Measurements from ENCODE around the gene LOXHD1.

DNA sequence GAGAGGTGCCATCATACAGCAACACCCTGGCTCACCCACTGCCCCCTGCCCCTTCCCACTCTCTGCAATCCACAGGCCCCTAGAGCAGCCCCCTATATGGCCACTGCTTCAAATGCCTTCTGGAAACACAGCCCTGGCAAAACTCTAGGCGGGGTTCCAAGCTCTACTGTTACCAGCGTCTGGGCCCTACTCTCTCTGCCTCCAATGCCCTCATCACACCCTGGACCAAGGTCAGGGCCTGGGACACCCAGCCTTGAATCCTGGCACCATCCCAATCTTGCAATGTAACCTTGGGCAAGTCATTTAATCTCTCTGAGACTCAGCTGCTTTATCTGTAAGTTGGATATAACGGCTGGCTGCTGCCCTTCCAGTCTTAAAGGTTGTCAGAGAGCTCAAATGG lies 39.2 kb upstream of the LOXHD1 start:
- TF ChIP-seq, protein P1, sequence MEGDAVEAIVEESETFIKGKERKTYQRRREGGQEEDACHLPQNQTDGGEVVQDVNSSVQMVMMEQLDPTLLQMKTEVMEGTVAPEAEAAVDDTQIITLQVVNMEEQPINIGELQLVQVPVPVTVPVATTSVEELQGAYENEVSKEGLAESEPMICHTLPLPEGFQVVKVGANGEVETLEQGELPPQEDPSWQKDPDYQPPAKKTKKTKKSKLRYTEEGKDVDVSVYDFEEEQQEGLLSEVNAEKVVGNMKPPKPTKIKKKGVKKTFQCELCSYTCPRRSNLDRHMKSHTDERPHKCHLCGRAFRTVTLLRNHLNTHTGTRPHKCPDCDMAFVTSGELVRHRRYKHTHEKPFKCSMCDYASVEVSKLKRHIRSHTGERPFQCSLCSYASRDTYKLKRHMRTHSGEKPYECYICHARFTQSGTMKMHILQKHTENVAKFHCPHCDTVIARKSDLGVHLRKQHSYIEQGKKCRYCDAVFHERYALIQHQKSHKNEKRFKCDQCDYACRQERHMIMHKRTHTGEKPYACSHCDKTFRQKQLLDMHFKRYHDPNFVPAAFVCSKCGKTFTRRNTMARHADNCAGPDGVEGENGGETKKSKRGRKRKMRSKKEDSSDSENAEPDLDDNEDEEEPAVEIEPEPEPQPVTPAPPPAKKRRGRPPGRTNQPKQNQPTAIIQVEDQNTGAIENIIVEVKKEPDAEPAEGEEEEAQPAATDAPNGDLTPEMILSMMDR (IDR thresholded peaks at IDR 0.05): no peak
- TF ChIP-seq EP300 (IDR thresholded peaks at IDR 0.05): no peak
